Lower leg skin (tissue), 3 donors: ENCODE results near the gene UBA52.

Experiments
- CTCF ChIP-seq, 3 donors: fragments of 450-650 bp; IDR thresholded peaks; one replicate each; pipeline ENCODE4 v1.5.1; 2016; ENCODE audit warnings: antibody characterized with exemption in 3 of 3, mild to moderate bottlenecking in 3 of 3, moderate library complexity in 2 of 3
- POLR2A ChIP-seq, 2 donors: fragments of 450-650 bp; IDR thresholded peaks; one replicate each; pipeline ENCODE4 v1.6.1; 2016 to 2017; ENCODE audit warnings: antibody characterized with exemption in 2 of 2, mild to moderate bottlenecking in 1 of 2, moderate library complexity in 1 of 2

GRCh38 chr19:18589380-18590272, 18.0 kb downstream of the UBA52 start:
- TF ChIP-seq CTCF (IDR thresholded peaks at IDR 0.05) (no peak), POLR2A (IDR thresholded peaks at IDR 0.05) (no peak)
